ENCODE measurements around the gene MAP3K15.
"Not testable (repeated sequence)": the region's sequence is repeated elsewhere in the genome, so short reads cannot be mapped to it uniquely, and the experiment has no call there.

GRCh38 chrX:19511796-19512195 is 3.5 kb downstream of the MAP3K15 start:
- TF ChIP-seq, protein P1, sequence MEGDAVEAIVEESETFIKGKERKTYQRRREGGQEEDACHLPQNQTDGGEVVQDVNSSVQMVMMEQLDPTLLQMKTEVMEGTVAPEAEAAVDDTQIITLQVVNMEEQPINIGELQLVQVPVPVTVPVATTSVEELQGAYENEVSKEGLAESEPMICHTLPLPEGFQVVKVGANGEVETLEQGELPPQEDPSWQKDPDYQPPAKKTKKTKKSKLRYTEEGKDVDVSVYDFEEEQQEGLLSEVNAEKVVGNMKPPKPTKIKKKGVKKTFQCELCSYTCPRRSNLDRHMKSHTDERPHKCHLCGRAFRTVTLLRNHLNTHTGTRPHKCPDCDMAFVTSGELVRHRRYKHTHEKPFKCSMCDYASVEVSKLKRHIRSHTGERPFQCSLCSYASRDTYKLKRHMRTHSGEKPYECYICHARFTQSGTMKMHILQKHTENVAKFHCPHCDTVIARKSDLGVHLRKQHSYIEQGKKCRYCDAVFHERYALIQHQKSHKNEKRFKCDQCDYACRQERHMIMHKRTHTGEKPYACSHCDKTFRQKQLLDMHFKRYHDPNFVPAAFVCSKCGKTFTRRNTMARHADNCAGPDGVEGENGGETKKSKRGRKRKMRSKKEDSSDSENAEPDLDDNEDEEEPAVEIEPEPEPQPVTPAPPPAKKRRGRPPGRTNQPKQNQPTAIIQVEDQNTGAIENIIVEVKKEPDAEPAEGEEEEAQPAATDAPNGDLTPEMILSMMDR (conservative IDR thresholded peaks at IDR 0.05; ENCODE audit: low read depth, low read length), result not testable (repeated sequence)
- not testable (repeated sequence) for TF ChIP-seq EZH2 (IDR thresholded peaks at IDR 0.05; ENCODE audit: borderline replicate concordance, low read depth, low read length, poor library complexity, severe bottlenecking)
